ENCODE measurements around the gene CARMIL1.

Gene CARMIL1

GRCh38 chr6:25450469-25451198 is 171.5 kb downstream of the CARMIL1 start:
- DNase-seq = no peak

DNA sequence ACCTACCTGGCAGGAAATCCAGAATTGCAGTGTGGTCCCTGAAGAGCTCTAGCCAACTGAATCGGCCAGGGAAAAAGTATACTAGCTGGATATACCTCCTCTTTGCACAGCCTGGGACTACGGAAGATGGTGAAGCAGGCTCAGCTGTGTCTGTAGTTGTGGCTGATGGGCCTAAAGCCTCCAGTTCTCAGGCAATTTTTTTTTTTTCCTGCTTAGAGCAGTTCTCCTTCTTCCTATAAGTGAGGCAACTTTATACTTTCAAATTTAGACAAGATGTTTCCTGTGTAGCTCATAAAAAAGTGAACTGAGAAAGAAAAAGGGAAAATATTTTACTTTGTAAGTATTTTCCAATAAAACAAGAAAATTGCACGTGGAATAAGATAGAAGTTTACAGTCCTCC is 172.9 kb downstream of the CARMIL1 start:
- DNase-seq = no peak

- DNase-seq = no peak
Observed at GRCh38 chr6:25453288-25453687, 174.1 kb downstream of the CARMIL1 start.

DNA sequence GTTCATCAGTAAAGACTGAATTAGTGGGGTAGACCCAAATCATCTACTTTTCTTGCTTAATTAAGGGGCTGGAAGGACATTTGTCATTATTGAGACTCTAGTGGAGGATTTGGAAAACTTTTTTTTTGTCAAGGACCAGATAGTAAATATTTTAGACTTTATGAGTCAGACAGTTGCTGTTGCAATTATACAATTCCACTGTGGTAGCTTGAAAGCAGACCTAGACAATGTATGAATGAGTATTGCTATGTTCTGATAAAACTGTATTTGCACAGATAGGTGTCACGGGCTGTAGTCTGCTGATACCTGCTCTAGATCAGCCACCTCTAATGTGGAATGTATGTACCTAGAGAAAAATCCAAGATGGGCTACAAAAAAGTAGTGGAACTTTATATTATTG is 175.0 kb downstream of the CARMIL1 start:
- DNase-seq = no peak

- DNase-seq = peak; percentile 12
Observed at GRCh38 chr6:25456249-25457040, 177.3 kb downstream of the CARMIL1 start.

GRCh38 chr6:25457516-25457915 is 178.3 kb downstream of the CARMIL1 start:
- DNase-seq = no peak

GRCh38 chr6:25458485-25458884 is 179.3 kb downstream of the CARMIL1 start:
- DNase-seq = no peak

DNA sequence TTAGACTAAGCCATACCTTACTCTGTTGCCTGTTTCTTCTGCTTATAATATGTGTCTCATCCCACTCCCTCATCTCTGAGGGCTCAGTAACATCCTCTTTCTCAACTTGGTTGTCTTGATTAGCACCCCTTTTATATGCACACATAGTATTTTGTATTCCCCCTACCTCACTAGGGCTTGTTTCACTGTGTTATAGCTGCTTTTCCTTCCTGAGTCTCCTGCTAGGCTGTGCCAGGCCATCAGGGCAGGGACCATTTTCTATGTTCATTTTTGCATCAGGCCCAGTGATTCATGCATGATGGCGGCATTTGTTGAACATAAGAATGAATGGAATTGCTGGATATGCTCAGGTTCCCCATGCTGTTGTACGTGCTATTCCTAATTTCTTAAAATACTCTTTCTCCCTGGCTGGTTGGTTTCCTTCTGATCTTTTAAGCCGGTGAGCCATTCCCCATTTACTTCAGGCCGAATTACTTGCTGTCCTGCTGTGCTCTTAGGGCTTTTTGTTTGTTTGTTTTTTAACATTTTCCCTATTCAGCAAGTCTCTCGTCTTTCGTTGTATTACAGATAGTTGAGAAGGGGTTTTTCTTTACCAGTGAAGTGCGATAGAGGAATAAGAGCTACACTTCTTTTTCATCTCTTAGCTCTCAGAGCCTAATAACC is 183.2 kb downstream of the CARMIL1 start:
- DNase-seq = no peak

DNA sequence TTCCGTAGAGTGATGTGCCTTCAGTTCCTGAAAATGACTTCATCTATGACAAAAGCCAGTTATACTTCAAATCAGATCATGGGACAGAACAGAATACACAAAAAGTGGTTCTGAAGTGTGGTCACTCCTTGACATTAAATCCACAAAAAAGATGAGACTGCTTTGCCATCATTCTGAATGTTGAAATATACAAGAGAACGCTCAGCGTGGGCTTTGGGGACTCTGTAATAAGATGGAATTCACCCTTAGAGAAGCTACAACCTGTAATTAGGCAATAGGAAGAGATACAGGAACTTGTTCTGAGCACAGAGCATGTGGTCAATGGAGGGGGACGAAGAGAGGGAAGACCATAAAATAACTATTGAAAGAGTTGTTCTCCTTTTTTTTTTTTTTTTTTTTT is 184.3 kb downstream of the CARMIL1 start:
- DNase-seq = no peak

DNA sequence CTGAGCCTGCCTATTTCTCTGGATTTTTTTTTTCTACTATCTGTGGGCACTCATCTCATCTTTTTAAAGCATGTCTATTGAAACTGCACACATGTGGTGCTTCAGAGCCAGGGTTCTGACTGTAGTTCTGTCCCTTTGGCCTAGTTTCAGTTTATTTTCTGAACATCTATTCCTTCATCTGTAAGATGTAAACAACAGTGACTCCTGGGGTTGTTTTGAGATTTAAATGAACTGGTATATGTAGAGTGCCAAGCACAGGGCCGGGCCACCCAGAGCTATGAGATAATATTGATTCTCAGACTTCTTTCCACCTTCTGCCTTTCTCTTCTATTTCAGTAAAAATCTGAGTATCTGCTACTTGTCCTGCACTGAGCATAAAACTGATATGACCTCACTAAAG is 185.1 kb downstream of the CARMIL1 start:
- DNase-seq = no peak

DNA sequence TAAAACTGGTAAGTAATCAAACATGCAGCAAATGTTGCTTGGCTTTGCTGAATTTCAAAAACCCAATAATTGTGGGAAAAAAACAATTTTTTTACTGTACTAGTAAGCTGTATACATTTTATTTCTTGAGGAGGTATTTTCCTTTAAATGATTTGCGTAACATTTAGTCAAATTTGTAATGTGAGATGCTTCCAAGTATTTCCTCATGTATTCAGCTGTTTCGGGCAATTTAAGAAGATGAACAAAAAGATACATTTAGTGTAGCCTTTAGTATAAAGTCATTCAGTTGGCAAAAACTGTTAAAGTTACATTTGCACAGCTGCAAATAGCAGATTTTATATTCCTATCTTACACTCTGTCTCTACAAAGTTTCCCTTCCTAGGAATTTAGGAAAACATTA is 186.8 kb downstream of the CARMIL1 start:
- no peak for DNase-seq

GRCh38 chr6:25468881-25469280 is 189.7 kb downstream of the CARMIL1 start:
- no peak for DNase-seq

DNA sequence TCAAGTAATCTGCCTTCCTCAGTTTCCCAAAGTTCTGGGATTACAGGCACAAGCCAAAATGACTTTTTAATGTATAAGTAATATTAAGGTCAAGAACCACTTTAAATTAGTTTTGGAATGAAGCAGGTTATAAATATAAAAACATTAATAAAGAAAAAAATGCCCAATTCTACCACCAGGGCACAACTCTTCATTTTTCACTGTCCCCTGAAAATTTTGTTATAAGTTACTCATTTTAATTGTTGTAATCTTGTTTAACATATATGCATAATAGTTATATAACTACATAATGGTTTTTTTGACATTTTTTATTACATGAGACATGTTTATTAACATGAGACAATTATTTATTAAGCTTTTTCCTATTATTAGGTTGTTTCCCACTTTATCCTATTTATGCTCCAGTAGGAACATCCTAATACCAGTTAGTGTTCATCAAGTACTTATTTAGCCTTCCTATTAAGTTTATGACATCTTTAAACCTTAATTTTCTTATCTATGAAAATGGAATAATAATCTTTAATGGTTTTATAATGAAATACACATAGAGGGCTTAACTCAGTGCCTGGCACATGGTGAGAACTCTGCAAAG is 190.7 kb downstream of the CARMIL1 start:
- no peak for DNase-seq

- no peak for DNase-seq
Observed at GRCh38 chr6:25472306-25472705, 193.1 kb downstream of the CARMIL1 start.

DNA sequence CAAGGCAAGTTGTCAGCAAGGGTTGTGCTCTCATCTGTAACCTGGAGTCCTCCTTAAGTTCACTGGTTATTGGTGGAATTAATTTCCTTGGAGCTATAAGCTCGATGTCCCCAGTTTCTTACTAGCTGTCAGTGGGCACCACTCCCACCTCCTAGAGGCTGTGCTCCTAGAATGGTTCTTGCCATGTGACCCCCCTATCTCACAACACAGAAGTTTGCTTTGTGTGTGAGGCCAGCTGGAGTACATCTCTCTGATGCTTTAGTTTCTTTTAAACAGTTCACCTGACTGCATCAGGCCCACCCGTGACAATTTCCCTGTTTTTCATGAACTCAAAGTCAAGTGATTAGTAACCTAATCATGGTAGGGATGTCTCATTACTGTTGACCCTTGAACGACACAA is 193.7 kb downstream of the CARMIL1 start:
- DNase-seq = no peak

DNA sequence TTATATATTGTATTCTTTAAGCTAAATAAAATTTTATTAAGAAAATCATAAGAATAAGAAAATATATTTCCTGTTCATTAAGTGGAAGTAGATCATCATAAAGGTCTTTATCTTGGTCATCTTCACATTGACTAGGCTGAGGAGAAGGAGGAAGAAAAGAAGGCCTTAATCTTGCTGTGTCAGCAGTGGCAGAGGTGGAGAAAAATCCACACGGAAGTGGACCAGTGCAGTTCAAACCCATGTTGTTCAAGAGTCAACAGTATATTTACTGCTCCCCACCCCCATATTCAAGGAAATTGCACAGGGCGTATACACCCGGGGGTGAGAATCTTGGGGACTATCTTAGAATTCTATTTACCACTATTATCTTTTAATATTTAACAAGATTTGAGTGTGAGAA is 194.3 kb downstream of the CARMIL1 start:
- no peak for DNase-seq

DNA sequence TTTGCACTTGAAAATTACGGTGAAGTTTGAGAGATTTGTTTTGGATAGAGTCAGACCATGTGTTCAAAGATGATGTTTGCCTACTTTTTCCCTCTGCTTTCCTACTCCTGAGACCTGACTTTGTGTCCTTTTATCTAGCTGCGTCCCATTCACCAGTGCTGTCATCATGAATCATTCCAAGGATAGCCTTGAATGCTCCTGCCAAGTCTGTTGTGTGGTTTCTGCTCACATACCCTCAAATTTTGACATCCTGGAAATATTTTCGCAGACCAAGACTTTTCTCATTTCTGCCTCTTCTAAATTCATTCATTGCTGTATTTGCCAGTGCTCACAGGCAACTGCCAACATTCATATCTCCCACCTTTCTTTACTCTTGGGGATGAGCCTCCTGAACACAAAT is 197.0 kb downstream of the CARMIL1 start:
- no peak for DNase-seq

DNA sequence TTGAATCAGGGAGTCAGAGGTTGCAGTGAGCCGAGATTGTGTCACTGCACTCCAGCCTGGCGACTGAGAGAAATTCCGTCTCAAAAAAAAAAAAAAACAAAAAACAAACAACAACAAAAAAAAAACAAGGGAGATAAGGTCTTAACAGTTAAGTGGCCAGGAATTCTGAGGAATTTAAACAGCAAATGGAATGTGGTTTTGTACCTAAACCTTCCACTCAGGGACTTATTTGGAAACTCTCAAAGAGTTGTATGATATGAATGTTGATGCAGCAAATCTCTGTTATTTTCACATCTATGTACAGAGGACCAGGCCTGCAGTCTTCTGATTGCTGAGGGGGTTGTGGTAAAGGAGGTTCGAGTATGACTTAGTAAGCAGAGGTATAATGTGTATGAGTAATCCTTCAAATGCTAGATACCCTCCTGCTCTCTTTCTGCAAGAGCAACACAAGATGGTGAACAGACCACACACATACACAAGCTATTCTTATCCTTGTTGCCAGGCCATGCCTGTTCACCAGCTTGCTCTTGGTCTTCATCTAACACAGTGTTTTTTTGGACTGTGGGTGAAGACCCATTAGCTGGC is 197.9 kb downstream of the CARMIL1 start:
- no peak for DNase-seq

DNA sequence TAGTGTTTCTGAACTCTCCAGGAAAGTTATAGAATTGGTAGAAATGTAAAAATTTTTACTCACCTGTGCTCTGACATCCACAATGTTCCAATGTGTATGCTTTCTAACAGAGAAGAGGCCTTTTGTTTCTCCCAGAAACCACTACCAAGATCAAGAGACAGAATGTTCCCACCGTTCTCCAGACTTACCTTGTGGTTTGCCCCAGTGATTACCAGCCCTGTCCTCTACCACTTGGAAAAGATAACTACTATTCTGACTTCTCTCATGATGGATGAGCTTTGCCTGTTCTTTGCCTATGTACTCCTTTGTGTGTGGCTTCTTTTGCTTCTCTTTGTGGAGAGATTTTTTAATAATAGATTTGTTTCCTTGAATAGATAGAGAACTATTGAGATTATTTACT is 199.8 kb downstream of the CARMIL1 start:
- no peak for DNase-seq

- DNase-seq = no peak
Observed at GRCh38 chr6:25481267-25481666, 202.1 kb downstream of the CARMIL1 start.

GRCh38 chr6:25482996-25483395 is 203.8 kb downstream of the CARMIL1 start:
- DNase-seq = no peak

DNA sequence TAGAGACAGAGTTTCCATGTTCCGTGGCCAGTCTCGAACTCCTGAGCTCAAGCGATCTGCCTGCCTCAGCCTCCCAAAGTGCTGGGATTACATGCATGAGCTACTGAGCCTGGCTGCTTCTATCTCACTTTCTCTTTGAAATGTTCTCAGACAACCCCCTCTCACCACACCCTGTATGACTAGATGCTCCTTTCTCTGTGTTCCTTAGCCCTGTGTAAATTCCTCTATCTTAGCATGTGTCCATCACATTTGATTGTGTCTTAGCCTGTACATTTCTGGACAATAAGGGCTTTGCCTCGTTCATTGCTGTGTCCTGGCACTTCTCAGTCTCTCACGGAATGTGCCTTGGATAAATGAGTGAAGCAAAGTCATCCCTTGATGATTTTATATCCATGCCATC is 204.8 kb downstream of the CARMIL1 start:
- no peak for DNase-seq

DNA sequence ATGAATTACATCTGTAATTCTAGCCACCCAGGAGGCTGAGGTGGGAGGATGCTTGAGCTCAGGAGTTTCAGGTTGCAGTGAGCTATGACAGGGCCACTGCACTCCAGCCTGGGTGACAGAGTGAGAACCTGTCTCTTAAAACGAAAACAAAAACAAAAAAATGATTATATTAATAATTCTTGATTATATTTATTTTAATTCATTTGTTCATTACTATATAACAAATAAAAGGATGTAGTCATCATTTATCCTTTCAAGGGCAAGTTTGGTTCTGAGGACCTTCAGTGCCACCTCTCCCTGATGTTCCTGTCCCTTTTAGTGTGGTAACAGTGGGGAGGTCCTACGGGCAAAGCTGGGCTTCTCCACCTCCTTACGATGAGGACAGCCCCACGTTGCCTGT is 205.7 kb downstream of the CARMIL1 start:
- peak; percentile 1 for DNase-seq
